ENCODE results near the gene SERPINB10. TPM values are rescaled to one million over a fixed set of nuclear protein-coding genes. Genes with fewer than 3 reads are reported as not detected.

The SERPINB10 gene
- total RNA-seq, 1 donor from 2014 or later: not detected

DNA sequence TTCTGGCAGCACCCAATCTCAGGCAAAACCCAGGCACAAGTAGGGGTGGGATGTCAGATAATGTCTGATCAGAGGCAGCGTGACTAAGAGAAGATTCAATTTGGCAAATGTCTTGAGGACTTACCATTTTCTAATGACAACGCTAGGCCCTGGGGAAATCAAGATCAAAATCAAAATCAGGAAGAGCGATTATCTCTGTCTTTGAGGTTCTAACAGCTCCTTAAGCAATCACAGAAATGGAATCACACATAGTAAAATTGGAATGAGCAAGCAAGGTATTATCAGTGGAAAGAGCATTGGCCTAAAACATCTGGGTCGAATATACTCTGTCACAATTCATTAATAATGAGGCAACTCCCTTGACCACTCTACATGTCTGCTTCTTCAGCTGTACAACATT is 28.8 kb upstream of the SERPINB10 start:
- H3K9me3 Mint-ChIP-seq: peaks cover 2% of the 10 kb centered on the region
- no peaks in the 10 kb centered on the region for H3K36me3 Mint-ChIP-seq (ENCODE audit: low read depth)
- no peaks in the 10 kb centered on the region for H3K4me1 Mint-ChIP-seq
- H3K27me3 Mint-ChIP-seq (ENCODE audit: low read depth): no peaks in the 10 kb centered on the region
- TF ChIP-seq, protein P1, sequence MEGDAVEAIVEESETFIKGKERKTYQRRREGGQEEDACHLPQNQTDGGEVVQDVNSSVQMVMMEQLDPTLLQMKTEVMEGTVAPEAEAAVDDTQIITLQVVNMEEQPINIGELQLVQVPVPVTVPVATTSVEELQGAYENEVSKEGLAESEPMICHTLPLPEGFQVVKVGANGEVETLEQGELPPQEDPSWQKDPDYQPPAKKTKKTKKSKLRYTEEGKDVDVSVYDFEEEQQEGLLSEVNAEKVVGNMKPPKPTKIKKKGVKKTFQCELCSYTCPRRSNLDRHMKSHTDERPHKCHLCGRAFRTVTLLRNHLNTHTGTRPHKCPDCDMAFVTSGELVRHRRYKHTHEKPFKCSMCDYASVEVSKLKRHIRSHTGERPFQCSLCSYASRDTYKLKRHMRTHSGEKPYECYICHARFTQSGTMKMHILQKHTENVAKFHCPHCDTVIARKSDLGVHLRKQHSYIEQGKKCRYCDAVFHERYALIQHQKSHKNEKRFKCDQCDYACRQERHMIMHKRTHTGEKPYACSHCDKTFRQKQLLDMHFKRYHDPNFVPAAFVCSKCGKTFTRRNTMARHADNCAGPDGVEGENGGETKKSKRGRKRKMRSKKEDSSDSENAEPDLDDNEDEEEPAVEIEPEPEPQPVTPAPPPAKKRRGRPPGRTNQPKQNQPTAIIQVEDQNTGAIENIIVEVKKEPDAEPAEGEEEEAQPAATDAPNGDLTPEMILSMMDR (conservative IDR thresholded peaks at IDR 0.05): no peak
- no peak overlapping the region for H3K4me3 Mint-ChIP-seq
- DNase-seq (ENCODE audit: low read depth, low spot score): no peak
- no peak overlapping the region for H3K27ac Mint-ChIP-seq (ENCODE audit: unreplicated experiment)

DNA sequence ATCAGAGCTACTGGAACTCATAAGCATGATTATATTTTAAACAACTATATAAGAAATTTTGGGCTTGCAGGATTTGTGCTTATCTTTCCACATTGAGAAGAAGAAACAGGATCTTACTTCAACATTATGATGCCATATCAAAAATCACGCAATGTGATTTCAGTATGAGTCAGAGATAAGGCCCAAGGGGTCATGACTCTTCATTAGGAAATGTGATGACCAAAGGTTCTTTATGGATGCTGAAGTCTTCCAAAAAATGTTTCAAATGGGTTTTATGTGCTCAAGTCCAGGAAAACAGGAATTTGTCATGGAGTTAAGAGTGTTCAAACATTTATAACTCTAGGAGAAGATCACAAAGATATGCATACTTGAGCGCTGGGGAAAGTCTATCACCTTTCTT is 28.0 kb upstream of the SERPINB10 start:
- Mint-ChIP-seq H3K27me3 (ENCODE audit: low read depth) (no peaks in the 10 kb centered on the region), H3K4me3 (no peak overlapping the region), H3K9me3 (peaks cover 2% of the 10 kb centered on the region), H3K4me1 (no peaks in the 10 kb centered on the region), H3K27ac (ENCODE audit: unreplicated experiment) (no peak overlapping the region), H3K36me3 (ENCODE audit: low read depth) (no peaks in the 10 kb centered on the region)
- DNase-seq (ENCODE audit: low read depth, low spot score): no peak
- TF ChIP-seq, protein P1 (conservative IDR thresholded peaks at IDR 0.05): no peak

DNA sequence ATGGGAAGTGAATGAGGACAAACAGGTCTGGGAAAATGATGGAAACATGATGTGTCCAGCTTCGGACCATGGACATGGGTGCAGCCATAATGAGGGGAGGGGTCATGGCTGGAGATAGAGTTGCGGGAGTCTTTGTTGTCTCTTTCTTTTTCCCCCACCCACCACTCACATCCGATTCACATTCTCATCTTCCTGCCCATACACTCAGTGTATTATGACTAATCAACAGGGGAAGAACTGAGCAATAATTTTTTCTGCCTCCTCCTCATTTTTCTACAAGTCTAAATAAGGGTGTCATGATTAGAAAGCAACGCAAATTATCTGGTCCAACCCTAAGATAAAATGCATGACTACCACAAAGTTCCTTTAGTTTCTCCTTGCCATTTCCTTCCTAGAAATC is 25.9 kb upstream of the SERPINB10 start:
- no peaks in the 10 kb centered on the region for H3K36me3 Mint-ChIP-seq (ENCODE audit: low read depth)
- no peaks in the 10 kb centered on the region for H3K27me3 Mint-ChIP-seq (ENCODE audit: low read depth)
- no peaks in the 10 kb centered on the region for H3K9me3 Mint-ChIP-seq
- H3K27ac Mint-ChIP-seq (ENCODE audit: unreplicated experiment): no peak overlapping the region
- no peaks in the 10 kb centered on the region for H3K4me1 Mint-ChIP-seq
- no peak overlapping the region for H3K4me3 Mint-ChIP-seq
- no peak for DNase-seq (ENCODE audit: low read depth, low spot score)
- TF ChIP-seq, protein P1 (conservative IDR thresholded peaks at IDR 0.05): no peak

DNA sequence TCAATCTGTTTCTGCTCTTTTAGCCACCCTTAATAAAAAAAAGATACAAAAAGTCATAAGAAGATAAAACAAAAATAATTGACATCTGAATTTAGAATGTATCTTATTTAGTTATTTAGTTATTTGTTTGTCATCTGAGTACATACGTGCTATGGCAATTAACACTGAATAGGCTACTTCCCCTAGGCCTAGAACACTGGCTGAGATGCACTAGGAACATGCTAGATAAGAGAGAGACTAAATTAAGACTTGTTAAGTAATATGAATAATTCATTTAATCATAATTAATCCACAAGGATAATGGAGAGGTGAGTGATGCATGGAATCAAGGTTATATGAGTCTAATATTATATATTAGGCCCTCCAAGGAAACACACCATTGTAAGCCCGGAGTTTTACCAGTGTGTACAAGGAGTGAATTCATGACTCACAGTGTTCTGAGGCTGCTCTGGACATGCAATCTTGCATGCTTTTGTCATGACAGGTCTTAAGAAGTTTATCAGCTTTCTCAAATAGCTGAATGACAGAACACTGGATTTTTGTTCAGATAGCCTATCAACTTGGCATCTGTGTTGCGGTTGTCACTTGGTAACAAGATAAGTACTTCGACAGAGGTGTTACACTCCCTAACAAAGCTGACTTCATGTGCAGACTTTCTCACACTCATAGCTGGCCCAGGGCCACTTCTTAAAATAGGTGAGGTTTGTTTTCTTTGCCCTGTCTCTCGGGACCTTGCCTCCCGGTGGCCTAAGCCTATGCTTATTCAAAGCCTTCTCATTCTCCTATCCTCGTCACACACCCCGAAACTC is 25.2 kb upstream of the SERPINB10 start:
- Mint-ChIP-seq H3K4me1 (no peaks in the 10 kb centered on the region), H3K4me3 (no peak overlapping the region), H3K36me3 (ENCODE audit: low read depth) (no peaks in the 10 kb centered on the region), H3K27ac (ENCODE audit: unreplicated experiment) (no peak overlapping the region), H3K27me3 (ENCODE audit: low read depth) (no peaks in the 10 kb centered on the region), H3K9me3 (no peaks in the 10 kb centered on the region)
- no peak for DNase-seq (ENCODE audit: low read depth, low spot score)
- TF ChIP-seq, protein P1 (conservative IDR thresholded peaks at IDR 0.05): no peak

DNA sequence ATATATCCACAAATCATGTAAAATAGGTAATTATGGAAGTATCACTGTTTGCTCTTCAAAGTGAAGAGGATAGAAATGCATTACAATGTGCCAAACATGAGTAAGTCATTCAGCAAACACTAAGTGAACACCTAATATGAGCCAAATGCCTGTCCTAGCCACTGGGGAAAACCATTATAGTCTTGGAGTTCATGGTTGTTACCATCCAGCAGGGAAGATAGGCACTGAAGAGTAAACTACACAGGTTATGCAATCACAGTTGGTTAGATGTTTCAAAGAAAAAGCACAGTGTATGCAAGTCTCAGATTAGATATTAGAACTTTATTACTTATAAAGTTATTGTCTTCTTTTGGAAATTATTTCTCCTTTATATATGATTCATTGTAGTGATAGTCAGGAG is 24.1 kb upstream of the SERPINB10 start:
- Mint-ChIP-seq H3K27me3 (ENCODE audit: low read depth) (no peaks in the 10 kb centered on the region), H3K9me3 (no peaks in the 10 kb centered on the region), H3K36me3 (ENCODE audit: low read depth) (no peaks in the 10 kb centered on the region), H3K4me3 (no peak overlapping the region), H3K4me1 (no peaks in the 10 kb centered on the region), H3K27ac (ENCODE audit: unreplicated experiment) (no peak overlapping the region)
- TF ChIP-seq, protein P1 (conservative IDR thresholded peaks at IDR 0.05): no peak
- DNase-seq (ENCODE audit: low read depth, low spot score): no peak

Measured in neural crest cell (in vitro differentiated cells).